Inferior parietal cortex (tissue), 1 donor: ENCODE measurements around the gene HDAC1.
"Not testable (repeated sequence)": the region's sequence is repeated elsewhere in the genome, so short reads cannot be mapped to it uniquely, and the experiment has no call there.

Source experiments
- DNase-seq: peaks from one replicate; pipeline ENCODE4 v3.0.0-alpha.2; 2016; ENCODE audit errors: extremely low spot score

The HDAC1 gene

GRCh38 chr1:32274646-32275340, 17.1 kb upstream of the HDAC1 start:
- no peak for DNase-seq

GRCh38 chr1:32275424-32275823, 16.5 kb upstream of the HDAC1 start:
- DNase-seq, result no peak

- DNase-seq, result no peak
Observed at GRCh38 chr1:32276032-32276782, 15.7 kb upstream of the HDAC1 start.

- DNase-seq, result not testable (repeated sequence)
Observed at GRCh38 chr1:32284777-32285176, 7.1 kb upstream of the HDAC1 start.

GRCh38 chr1:32285658-32286057, 6.2 kb upstream of the HDAC1 start:
- no peak for DNase-seq

- DNase-seq, result no peak
Observed at GRCh38 chr1:32286763-32287162, 5.1 kb upstream of the HDAC1 start.

GRCh38 chr1:32289256-32289655, 2.6 kb upstream of the HDAC1 start:
- DNase-seq, result no peak

- peak; percentile 2 for DNase-seq
Observed at GRCh38 chr1:32291145-32291707, 657 bp upstream of the HDAC1 start.

GRCh38 chr1:32298211-32298610, 6.3 kb downstream of the HDAC1 start:
- DNase-seq, result not testable (repeated sequence)

- no peak for DNase-seq
Observed at GRCh38 chr1:32299327-32299726, 7.4 kb downstream of the HDAC1 start.

- DNase-seq, result no peak
Observed at GRCh38 chr1:32303358-32303757, 11.5 kb downstream of the HDAC1 start.

GRCh38 chr1:32303997-32304622, 12.2 kb downstream of the HDAC1 start:
- DNase-seq, result no peak

- no peak for DNase-seq
Observed at GRCh38 chr1:32305310-32305709, 13.4 kb downstream of the HDAC1 start.

- no peak for DNase-seq
Observed at GRCh38 chr1:32307324-32307723, 15.4 kb downstream of the HDAC1 start.

GRCh38 chr1:32309960-32310359, 18.1 kb downstream of the HDAC1 start:
- no peak for DNase-seq

- DNase-seq, result no peak
Observed at GRCh38 chr1:32311709-32312393, 20.0 kb downstream of the HDAC1 start.

GRCh38 chr1:32316903-32317277, 25.0 kb downstream of the HDAC1 start:
- DNase-seq, result no peak

- DNase-seq, result no peak
Observed at GRCh38 chr1:32318127-32318869, 26.4 kb downstream of the HDAC1 start.

- no peak for DNase-seq
Observed at GRCh38 chr1:32321712-32322291, 29.9 kb downstream of the HDAC1 start.

- no peak for DNase-seq
Observed at GRCh38 chr1:32327204-32327603, 35.3 kb downstream of the HDAC1 start.

- DNase-seq, result no peak
Observed at GRCh38 chr1:32329931-32330466, 38.1 kb downstream of the HDAC1 start.
